Choroid plexus epithelial cell (primary cell): ENCODE results near the gene SH2D3C.

ENCODE experiments used
- DNase-seq: peaks from one replicate; pipeline ENCODE4 v3.0.0-alpha.2; 2010; ENCODE audit warnings: low read depth
- H3K4me3 ChIP-seq: 2 replicates; pipeline ENCODE4 v1.5.1; 2011; ENCODE audit warnings: low read depth, mild to moderate bottlenecking, control low read depth, low read length, moderate library complexity
- TF ChIP-seq, protein P1 (sequence below): conservative IDR thresholded peaks from 2 replicates; pipeline ENCODE4 v1.5.1; 2011; ENCODE audit warnings: low read depth, mild to moderate bottlenecking, control low read depth, inconsistent platforms, low read length, moderate library complexity

SH2D3C gene

DNA sequence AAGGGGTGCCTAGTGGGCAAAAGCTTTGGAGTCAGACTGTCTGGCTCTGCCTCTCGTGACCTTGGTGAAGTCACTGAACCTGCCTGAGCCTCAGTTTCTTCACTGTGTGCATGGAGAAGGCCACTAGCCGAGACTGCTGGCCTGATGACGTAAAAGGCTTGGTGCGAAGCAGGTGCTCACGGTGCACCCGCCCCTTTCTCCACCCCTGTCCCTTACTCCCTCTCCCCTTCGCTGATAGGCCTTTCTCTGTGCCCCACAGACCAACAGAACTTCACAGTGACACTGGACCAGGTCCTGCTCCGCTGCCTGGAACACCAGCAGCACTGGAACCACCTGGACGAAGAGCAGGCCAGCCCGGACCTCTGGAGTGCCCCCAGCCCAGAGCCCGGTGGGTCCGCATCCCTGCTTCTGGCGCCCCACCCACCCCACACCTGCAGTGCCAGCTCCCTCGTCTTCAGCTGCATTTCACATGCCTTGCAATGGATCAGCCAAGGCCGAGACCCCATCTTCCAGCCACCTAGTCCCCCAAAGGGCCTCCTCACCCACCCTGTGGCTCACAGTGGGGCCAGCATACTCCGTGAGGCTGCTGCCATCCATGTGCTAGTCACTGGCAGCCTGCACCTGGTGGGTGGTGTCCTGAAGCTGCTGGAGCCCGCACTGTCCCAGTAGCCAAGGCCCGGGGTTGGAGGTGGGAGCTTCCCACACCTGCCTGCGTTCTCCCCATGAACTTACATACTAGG lies 34.6 kb upstream of the SH2D3C start:
- no peak overlapping the region for H3K4me3 ChIP-seq
- TF ChIP-seq, protein P1, sequence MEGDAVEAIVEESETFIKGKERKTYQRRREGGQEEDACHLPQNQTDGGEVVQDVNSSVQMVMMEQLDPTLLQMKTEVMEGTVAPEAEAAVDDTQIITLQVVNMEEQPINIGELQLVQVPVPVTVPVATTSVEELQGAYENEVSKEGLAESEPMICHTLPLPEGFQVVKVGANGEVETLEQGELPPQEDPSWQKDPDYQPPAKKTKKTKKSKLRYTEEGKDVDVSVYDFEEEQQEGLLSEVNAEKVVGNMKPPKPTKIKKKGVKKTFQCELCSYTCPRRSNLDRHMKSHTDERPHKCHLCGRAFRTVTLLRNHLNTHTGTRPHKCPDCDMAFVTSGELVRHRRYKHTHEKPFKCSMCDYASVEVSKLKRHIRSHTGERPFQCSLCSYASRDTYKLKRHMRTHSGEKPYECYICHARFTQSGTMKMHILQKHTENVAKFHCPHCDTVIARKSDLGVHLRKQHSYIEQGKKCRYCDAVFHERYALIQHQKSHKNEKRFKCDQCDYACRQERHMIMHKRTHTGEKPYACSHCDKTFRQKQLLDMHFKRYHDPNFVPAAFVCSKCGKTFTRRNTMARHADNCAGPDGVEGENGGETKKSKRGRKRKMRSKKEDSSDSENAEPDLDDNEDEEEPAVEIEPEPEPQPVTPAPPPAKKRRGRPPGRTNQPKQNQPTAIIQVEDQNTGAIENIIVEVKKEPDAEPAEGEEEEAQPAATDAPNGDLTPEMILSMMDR = no peak
- DNase-seq = no peak

DNA sequence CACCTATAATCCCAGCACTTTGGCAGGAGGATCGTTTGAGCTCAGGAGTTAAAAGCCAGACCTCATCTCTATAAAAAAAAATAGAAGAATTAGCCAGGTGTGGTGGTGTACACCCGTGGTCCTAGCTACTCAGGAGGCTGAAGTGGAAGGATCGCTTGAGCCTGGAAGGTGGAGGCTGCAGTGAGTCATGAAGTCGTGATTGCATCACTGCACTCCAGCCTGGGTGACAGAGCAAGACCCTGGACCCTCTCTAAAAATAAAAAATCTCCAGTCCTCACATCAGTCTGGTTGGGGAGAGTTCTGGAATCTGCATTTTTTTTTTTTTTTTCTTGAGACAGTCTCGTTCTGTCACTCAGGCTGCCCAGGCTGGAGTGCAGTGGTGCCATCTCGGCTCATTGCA lies 33.5 kb upstream of the SH2D3C start:
- TF ChIP-seq, protein P1 = no peak
- no peak for DNase-seq
- H3K4me3 ChIP-seq = no peak overlapping the region

DNA sequence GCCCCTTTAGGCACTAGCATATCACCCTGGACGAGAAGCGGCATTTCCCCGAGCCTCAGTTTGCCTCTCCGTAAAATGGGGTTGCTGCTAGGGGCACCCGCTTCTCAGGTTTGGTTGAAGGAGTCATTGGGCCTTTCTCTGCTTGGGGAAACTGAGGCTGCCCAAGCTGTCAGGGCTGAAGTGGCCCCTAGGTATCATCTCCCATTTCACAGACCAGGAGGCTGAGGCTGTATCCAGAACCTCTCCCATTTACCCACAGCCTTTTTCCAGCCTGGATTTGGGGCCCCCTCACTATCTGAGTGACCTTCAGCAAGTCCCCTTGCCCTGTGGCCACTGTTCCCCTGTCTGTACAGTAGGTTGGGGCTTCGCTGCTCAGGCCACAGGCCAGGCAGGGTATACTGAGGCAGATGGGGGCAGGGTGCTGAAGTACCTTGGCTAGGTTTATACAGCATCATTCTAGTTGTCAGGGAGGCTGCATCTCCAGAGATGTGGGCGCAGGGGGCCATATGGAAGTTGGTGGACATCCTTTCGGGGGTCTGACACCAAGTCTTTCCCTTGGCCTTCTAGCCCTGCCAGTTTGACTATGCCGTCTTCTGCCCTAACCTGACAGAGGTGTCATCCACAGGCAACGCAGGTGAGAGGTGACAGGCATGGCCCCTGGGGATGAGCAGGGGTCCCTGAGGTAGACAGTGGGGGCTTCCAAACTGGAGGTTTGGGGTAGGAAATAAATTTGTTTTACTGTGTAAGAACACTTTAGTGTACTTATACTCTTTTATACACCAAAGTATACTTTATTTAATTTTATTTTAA lies 32.1 kb upstream of the SH2D3C start:
- TF ChIP-seq, protein P1 = no peak
- H3K4me3 ChIP-seq = no peak overlapping the region
- no peak for DNase-seq

DNA sequence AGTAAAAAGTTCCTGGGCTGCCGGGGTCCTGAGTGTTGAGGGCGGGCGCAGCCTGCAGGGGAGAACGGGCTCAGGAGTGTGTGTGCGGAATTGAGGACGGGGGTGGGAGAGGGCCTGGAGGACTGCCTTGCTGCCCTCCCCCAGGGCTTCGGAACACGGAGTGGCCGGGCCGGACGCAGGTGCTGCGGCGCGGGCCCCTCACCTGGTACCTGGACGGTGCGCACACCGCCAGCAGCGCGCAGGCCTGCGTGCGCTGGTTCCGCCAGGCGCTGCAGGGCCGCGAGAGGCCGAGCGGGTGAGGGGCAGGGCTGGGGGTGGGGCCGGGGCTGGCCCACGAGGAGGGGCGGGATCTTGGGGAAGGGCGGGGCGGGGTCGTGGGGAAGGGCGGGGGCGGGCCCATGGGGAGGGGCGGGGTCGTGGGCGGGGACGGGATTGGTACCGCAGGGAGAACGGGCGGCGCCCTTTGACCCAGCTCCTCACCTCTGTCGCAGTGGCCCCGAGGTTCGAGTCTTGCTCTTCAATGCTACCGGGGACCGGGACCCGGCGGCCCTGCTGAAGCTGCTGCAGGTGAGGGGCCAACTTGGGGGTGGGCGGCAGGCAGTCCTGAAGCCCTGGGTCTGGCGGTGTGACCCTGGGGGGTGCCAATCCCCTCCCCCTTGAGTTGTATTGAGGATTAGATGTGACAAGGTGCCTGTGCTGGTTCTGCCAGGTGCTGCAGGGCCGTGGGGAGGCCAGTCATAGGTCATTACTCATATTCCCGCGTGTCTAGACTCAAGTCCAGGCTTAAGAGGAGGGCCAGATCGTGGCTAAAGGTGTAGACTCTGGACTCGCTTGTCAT lies 31.3 kb upstream of the SH2D3C start:
- H3K4me3 ChIP-seq = peak overlapping the region; percentile 36
- TF ChIP-seq, protein P1 = no peak
- peak; percentile 61 for DNase-seq

DNA sequence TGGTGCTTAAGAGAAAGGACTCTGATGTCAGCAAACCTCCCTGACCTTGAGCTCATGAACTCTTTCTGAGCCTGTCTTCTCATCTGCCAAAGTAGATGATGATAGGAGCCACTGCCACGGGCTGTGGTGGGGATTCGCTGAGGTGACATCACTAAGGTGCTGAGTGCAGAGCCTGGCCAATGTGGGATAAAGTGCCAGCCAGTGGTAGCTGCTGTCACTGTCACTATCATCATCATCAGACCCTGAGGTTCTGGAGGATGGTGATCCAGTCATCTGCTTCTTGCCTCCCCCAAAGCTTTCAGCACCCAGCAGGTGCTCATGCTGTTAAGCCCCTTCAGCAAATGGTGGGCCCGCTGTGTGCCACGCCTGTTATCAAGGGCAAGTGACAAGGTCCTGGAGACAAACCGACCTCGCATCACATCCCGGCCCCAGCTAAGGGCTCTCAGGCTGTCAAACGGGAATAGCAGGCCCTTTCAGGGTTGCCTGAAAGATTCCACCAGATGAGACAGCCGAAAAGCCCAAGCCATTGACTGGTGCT lies 30.6 kb upstream of the SH2D3C start:
- H3K4me3 ChIP-seq = no peak overlapping the region
- no peak for DNase-seq
- TF ChIP-seq, protein P1 = no peak

DNA sequence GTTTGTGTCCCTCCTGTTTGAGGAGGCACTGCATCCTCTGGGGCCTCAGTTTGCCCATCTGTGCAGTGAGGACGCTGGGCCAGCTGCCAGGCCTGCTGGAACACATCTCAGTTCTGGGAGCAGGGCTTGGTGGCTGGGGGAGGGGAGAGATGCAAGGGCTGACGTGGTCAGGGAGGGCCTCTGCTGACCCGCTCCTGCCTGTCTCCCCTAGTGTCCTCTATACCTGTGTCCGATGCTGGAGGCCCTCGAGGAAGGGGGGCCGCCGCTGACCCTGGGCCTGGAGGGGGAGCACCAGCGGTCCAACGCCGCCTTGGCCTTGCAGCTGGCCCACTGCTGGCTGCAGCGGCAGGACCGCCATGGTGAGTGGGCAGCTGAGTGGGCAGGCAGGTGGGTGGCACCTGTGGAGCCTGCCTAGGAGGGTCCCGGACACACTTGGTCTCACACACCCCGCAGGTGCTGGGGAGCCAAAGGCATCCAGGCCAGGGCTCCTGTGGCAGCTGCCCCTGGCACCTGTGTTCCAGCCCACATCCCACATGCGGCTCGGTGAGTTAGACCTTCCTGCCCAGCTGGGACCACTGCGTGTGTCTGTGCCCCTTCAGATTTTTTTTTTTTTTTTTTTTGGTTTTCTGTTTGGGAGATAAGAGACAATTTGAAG lies 30.0 kb upstream of the SH2D3C start:
- TF ChIP-seq, protein P1 = no peak
- DNase-seq = no peak
- H3K4me3 ChIP-seq = no peak overlapping the region
